Large intestine (tissue), 3 donors: ENCODE measurements around the gene MUSK. TPM values are rescaled to one million over a fixed set of nuclear protein-coding genes. Genes with fewer than 3 reads are reported as not detected.

Experiments used
- DNase-seq, 2 donors: peaks; one replicate each; pipeline versions ENCODE4 v3.0.0 to v3.0.0-alpha.2; 2013
- H3K27ac ChIP-seq: one replicate; pipeline ENCODE4 v1.5.1; 2013; ENCODE audit warnings: low read length
- H3K27me3 ChIP-seq: 2 replicates; pipeline ENCODE4 v1.6.1; 2013; ENCODE audit warnings: low read length; ENCODE audit not compliant: control insufficient read depth, insufficient read depth
- H3K36me3 ChIP-seq: 2 replicates; pipeline ENCODE4 v1.6.1; 2013; ENCODE audit warnings: low read length; ENCODE audit not compliant: control insufficient read depth, insufficient read depth
- H3K4me1 ChIP-seq: one replicate; pipeline ENCODE4 v1.6.1; 2013; ENCODE audit warnings: low read length; ENCODE audit not compliant: control insufficient read depth, insufficient read depth
- H3K4me3 ChIP-seq: one replicate; pipeline ENCODE4 v1.5.1; 2013; ENCODE audit warnings: low read length
- H3K9me3 ChIP-seq: one replicate; pipeline ENCODE4 v1.6.1; 2013; ENCODE audit warnings: mild to moderate bottlenecking, low read depth, low read length, moderate library complexity; ENCODE audit not compliant: control insufficient read depth
- WGBS: methylation state at CpG from one replicate; pipeline ENCODE4 v1.1.5; 2013; ENCODE audit warnings: low lambda C conversion rate; ENCODE audit not compliant: insufficient coverage; 5-methylcytosine and 5-hydroxymethylcytosine counted together
- polyA plus RNA-seq: library from polyadenylated mRNA; unstranded; fragments of 120-200 nt; gene quantifications from one replicate; pipeline ENCODE4 v1.2.1, GENCODE V29; 2013

The MUSK gene
- polyA plus RNA-seq, 1 donor: 1.1 TPM

DNA sequence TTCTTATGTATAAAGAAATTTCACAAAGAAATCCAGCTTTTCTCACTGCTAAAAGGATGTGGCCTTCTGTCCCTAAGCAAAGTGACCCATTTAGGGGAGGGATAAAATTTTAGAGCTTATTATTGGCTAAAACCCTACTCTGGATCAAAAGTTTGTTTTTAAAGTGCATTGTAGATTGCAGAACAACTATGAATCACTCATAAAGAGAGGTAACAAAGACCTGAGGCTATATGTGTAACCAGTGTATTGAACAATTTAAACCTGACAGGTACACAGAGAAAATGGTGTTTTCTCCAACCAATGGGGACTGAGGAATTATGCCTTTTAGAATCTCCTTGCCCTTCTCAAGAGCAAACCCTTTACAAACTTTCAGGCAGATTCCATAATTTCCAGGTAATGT lies 86.6 kb downstream of the MUSK start:
- no peak for DNase-seq
- Histone ChIP-seq H3K27ac (no peak overlapping the region), H3K27me3 (no peaks in the 10 kb centered on the region), H3K4me1 (no peaks in the 10 kb centered on the region), H3K4me3 (no peak overlapping the region), H3K36me3 (no peaks in the 10 kb centered on the region), H3K9me3 (no peaks in the 10 kb centered on the region)

DNA sequence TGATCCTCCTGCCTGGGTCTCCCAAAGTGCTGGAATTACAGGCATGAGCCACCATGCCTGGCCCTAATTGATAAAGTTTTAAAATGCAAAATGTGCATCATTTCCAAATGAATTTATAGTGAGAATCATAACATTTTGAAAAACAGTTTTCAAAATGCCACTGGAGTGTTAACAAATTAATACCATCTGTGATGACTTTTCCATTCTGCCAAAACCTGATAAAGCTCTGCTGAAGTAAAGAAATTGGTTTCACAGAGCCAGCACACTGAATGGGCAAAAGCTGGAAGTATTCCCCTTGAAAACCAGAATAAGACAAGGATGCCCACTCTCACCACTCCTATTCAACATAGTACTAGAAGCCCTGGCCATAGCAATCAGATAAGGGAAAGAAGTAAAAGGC lies 89.6 kb downstream of the MUSK start:
- Histone ChIP-seq H3K27me3 (no peaks in the 10 kb centered on the region), H3K4me1 (no peaks in the 10 kb centered on the region), H3K4me3 (no peak overlapping the region), H3K36me3 (no peaks in the 10 kb centered on the region), H3K9me3 (no peaks in the 10 kb centered on the region), H3K27ac (no peak overlapping the region)
- DNase-seq: no peak

DNA sequence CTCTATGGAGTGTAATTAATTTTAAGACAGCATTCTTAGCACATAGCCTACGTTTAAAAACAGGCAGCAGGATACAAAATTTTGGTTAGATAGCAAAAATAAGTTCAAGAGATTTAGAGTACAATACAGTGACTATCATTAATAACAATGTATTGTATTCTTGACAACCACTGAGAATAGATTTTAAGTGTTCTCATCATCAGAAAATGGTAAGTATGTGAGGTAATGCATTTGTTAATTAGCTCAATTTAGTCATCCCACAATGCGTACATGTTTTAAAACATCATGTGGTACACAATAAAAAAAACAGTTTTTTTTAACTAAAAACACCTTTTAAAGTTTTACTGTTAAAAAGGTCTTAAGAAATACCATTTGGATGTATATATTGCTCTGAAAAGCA lies 94.2 kb downstream of the MUSK start:
- H3K27ac ChIP-seq: no peak overlapping the region
- H3K27me3 ChIP-seq: peaks cover 2% of the 10 kb centered on the region
- H3K4me1 ChIP-seq: no peaks in the 10 kb centered on the region
- DNase-seq: no peak
- 92% methylated on average over 2 of the region's 2 CpGs for WGBS
- H3K4me3 ChIP-seq: no peak overlapping the region
- no peaks in the 10 kb centered on the region for H3K9me3 ChIP-seq
- H3K36me3 ChIP-seq: no peaks in the 10 kb centered on the region

DNA sequence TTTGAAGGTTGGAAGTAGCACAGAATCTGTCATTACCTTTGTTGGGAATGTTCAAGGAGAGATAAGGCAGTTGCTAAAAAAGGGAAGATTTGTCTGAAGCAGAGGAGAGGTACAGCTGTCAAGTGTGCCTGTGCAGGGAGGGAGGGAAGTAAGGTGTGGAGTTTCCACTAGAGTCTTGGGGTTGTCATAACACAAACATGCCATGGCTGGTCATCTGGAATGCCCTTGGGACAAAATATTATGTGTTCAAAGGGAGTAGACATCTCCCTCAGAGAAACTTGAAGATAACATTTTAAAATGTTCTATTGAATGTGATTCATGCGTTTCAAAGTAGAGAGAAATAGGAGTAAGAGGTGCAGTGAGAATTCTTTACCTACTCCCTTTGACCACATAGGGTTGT lies 95.0 kb downstream of the MUSK start:
- no peak overlapping the region for H3K4me3 ChIP-seq
- H3K27me3 ChIP-seq: peaks cover 2% of the 10 kb centered on the region
- H3K27ac ChIP-seq: no peak overlapping the region
- no peaks in the 10 kb centered on the region for H3K36me3 ChIP-seq
- 100% methylated on average over 1 of the region's 1 CpG for WGBS
- no peak for DNase-seq
- no peaks in the 10 kb centered on the region for H3K9me3 ChIP-seq
- H3K4me1 ChIP-seq: no peaks in the 10 kb centered on the region

DNA sequence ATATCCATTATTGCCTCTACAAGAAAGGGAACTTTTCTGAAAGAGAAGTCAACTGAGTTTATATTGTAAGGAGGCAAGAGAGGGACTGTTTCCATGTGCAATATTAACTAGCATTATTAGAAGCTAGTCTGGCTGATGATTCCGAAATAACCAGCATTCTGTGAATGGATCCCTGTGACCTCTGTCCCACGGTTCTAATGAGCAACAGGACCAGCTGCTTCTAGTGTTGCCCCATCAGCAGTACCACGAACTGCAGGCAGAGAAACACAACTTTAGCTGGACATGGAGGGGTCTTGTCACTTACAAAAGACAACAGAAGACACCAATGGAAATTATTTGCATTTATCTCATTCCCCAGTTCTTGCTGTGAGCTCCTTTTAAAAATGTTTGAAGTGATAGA lies 95.4 kb downstream of the MUSK start:
- no peak overlapping the region for H3K27ac ChIP-seq
- no peaks in the 10 kb centered on the region for H3K4me1 ChIP-seq
- DNase-seq: no peak
- H3K9me3 ChIP-seq: no peaks in the 10 kb centered on the region
- H3K36me3 ChIP-seq: no peaks in the 10 kb centered on the region
- no CpG with 5 or more reads among the region's 3 CpGs for WGBS
- peaks cover 2% of the 10 kb centered on the region for H3K27me3 ChIP-seq
- H3K4me3 ChIP-seq: no peak overlapping the region

DNA sequence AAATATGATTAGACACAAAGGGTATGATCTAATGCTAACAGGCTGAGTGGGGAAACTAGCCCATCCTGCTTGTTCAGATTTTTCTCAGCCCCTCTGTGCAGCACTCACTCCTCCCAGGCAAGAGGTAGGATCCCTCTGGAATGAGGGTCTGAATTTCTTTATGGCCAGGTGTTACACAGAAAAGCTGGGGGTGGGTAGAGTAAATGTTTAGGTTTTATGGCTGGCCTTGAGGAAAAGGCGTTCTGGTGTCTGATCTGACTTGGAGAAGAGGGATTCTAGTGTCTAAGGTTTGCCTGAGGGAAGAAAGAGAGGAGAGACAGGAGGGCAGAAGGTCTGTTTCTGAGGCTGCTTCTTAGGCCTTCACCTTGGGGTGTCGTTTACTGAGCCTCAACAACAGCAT lies 97.3 kb downstream of the MUSK start:
- Histone ChIP-seq H3K9me3 (no peaks in the 10 kb centered on the region), H3K27me3 (peaks cover 2% of the 10 kb centered on the region), H3K4me3 (no peak overlapping the region), H3K27ac (no peak overlapping the region), H3K36me3 (no peaks in the 10 kb centered on the region), H3K4me1 (no peaks in the 10 kb centered on the region)
- DNase-seq: no peak
- 60% methylated on average over 1 of the region's 2 CpGs for WGBS

DNA sequence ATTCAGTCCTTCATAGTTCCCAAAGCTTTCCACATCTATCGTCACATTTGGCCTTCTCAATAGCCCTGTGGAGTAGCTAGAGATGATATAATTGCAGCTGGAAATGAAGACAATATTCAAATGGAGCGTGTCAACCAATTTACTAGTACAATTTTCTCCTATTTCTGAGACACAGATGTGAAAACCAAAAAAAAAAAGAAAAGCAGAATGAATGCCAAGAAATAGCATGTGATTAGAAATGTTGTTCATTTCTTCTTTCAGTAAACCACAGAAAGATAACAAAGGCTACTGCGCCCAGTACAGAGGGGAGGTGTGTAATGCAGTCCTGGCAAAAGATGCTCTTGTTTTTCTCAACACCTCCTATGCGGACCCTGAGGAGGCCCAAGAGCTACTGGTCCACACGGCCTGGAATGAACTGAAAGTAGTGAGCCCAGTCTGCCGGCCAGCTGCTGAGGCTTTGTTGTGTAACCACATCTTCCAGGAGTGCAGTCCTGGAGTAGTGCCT lies 99.0 kb downstream of the MUSK start:
- 100% methylated on average over 1 of the region's 6 CpGs for WGBS
- Histone ChIP-seq H3K27me3 (peaks cover 2% of the 10 kb centered on the region), H3K4me1 (no peaks in the 10 kb centered on the region), H3K4me3 (no peak overlapping the region), H3K36me3 (no peaks in the 10 kb centered on the region), H3K27ac (no peak overlapping the region), H3K9me3 (no peaks in the 10 kb centered on the region)
- DNase-seq: no peak

DNA sequence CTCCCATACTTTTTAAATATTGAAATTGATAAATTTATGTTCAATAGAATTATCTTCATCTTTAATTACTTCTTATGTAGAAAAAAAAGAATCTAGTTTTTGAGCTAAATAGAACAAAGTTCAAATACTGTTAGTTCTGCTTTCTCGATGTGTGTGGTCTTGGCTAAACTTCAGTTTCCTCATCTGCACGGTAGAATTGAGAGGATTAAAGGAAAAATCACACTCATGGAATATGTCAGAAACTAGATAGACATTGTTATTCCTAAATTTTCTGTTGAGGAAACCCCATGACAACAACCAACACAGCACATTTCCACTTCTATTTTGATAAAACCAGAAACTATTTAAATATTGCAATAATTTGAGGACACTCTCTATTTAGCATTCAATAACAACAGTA lies 100.3 kb downstream of the MUSK start:
- Histone ChIP-seq H3K36me3 (no peaks in the 10 kb centered on the region), H3K4me3 (no peak overlapping the region), H3K4me1 (no peaks in the 10 kb centered on the region), H3K9me3 (no peaks in the 10 kb centered on the region), H3K27me3 (no peaks in the 10 kb centered on the region), H3K27ac (no peak overlapping the region)
- 60% methylated on average over 2 of the region's 2 CpGs for WGBS
- DNase-seq: no peak

DNA sequence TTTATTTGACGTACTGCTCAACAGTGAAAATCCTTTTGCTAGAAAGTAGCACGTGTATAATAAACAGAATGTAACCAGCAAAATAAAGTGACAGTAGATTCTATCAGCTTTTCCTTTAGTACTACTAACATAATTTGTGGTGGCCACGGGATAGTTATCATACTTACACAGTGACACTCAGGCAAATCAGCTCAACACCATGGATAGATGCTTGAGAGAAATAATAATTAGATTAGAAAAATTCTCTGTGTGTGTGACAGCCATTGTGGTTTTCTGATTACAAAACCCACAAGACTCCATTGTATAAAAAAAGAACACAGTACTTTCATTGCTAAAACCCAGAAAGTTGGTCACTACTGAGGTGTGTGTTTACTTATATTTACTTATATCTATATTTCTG lies 101.1 kb downstream of the MUSK start:
- no peak for DNase-seq
- no peak overlapping the region for H3K4me3 ChIP-seq
- H3K27me3 ChIP-seq: no peaks in the 10 kb centered on the region
- no peaks in the 10 kb centered on the region for H3K9me3 ChIP-seq
- WGBS: 83% methylated on average over 2 of the region's 3 CpGs
- H3K36me3 ChIP-seq: no peaks in the 10 kb centered on the region
- H3K4me1 ChIP-seq: no peaks in the 10 kb centered on the region
- no peak overlapping the region for H3K27ac ChIP-seq

DNA sequence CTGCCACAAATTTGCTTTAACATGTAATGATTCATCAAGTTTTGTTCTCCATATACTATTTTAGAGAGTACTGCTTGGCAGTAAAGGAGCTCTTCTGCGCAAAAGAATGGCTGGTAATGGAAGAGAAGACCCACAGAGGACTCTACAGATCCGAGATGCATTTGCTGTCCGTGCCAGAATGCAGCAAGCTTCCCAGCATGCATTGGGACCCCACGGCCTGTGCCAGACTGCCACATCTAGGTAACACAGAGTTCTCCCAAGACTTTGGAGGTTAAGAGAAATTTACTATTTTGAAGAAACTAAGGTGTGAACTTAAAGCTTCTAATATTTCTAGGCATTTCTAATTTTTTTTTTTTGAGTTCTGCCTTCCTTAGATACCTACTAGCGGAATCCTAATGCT lies 107.1 kb downstream of the MUSK start:
- Histone ChIP-seq H3K9me3 (no peaks in the 10 kb centered on the region), H3K27me3 (no peaks in the 10 kb centered on the region), H3K27ac (no peak overlapping the region), H3K36me3 (no peaks in the 10 kb centered on the region), H3K4me3 (no peak overlapping the region), H3K4me1 (no peaks in the 10 kb centered on the region)
- DNase-seq: no peak
- WGBS: 89% methylated on average over 1 of the region's 5 CpGs

DNA sequence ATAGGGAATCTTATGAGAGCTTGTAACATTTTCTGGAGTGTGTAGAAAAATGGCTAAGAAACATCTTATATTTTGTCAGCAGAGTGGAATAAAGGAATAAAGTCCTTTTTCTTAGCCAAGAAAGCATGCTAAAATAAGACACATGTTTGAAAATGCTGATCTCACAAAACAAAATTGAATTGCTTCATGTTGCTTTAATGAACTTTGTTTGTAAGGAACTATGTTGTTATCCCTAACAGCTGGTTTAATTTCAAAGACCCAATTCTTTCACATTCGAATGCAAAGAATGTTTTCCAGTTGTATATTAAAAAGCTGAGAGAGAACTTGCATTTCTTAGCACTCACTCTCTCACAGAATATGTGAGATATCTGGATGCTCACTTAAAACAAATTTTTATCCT lies 107.6 kb downstream of the MUSK start:
- Histone ChIP-seq H3K4me3 (no peak overlapping the region), H3K27ac (no peak overlapping the region), H3K27me3 (no peaks in the 10 kb centered on the region), H3K36me3 (no peaks in the 10 kb centered on the region), H3K4me1 (no peaks in the 10 kb centered on the region), H3K9me3 (no peaks in the 10 kb centered on the region)
- DNase-seq: no peak
- WGBS: no CpG with 5 or more reads among the region's 1 CpG
